ENCODE data around the gene MDH1B. TPM values are rescaled to one million over a fixed set of nuclear protein-coding genes. Genes with fewer than 3 reads are reported as not detected.

MDH1B gene
- total RNA-seq, 6 donors from 2014 or later = 0.43 to 12.7 (median 2.9) TPM

GRCh38 chr2:206739271-206739670 is 25.9 kb downstream of the MDH1B start:
- no peak overlapping the region for H3K27ac ChIP-seq
- DNase-seq (no peak), ATAC-seq (ENCODE audit: low FRiP score in 2 of 2) (no peak)
- no peaks in the 10 kb centered on the region for H3K27me3 ChIP-seq
- H3K9me3 ChIP-seq = no peaks in the 10 kb centered on the region
- H3K4me3 ChIP-seq = no peak overlapping the region
- WGBS, 2 donors = 71 to 77% methylated on average over 2 of the region's 2 CpGs
- no peaks in the 10 kb centered on the region for H3K4me1 ChIP-seq
- no peak for TF ChIP-seq POLR2A (IDR thresholded peaks at IDR 0.05)
- TF ChIP-seq EP300 (IDR thresholded peaks at IDR 0.05) = no peak
- no peak for TF ChIP-seq CTCF (IDR thresholded peaks at IDR 0.05)
- TF ChIP-seq POLR2AphosphoS5 (IDR thresholded peaks at IDR 0.05) = no peak
- no peaks in the 10 kb centered on the region for H3K36me3 ChIP-seq

- no peaks in the 10 kb centered on the region for H3K9me3 ChIP-seq
- 80 to 89% methylated on average over 5 of the region's 5 CpGs for WGBS, 2 donors
- H3K4me3 ChIP-seq = no peak overlapping the region
- TF ChIP-seq EP300 (IDR thresholded peaks at IDR 0.05) = no peak
- TF ChIP-seq POLR2AphosphoS5 (IDR thresholded peaks at IDR 0.05) = no peak
- no peak for TF ChIP-seq CTCF (IDR thresholded peaks at IDR 0.05)
- TF ChIP-seq POLR2A (IDR thresholded peaks at IDR 0.05) = no peak
- H3K27me3 ChIP-seq = no peaks in the 10 kb centered on the region
- no peaks in the 10 kb centered on the region for H3K4me1 ChIP-seq
- H3K27ac ChIP-seq = no peak overlapping the region
- no peaks in the 10 kb centered on the region for H3K36me3 ChIP-seq
- ATAC-seq (ENCODE audit: low FRiP score in 2 of 2) = no peak
- DNase-seq = no peak
These were observed 28.2 kb downstream of the MDH1B start for GRCh38 chr2:206736935-206737334.

- Histone ChIP-seq H3K27ac (no peak overlapping the region), H3K4me1 (no peaks in the 10 kb centered on the region), H3K4me3 (no peak overlapping the region), H3K9me3 (no peaks in the 10 kb centered on the region), H3K27me3 (no peaks in the 10 kb centered on the region), H3K36me3 (no peaks in the 10 kb centered on the region)
- 80 to 82% methylated on average over 2 of the region's 2 CpGs for WGBS, 2 donors
- ATAC-seq (ENCODE audit: low FRiP score in 2 of 2) (no peak), DNase-seq (no peak)
- no peak for TF ChIP-seq POLR2AphosphoS5 (IDR thresholded peaks at IDR 0.05)
- no peak for TF ChIP-seq EP300 (IDR thresholded peaks at IDR 0.05)
- TF ChIP-seq POLR2A (IDR thresholded peaks at IDR 0.05) = no peak
- TF ChIP-seq CTCF (IDR thresholded peaks at IDR 0.05) = no peak
These were observed 31.8 kb downstream of the MDH1B start for GRCh38 chr2:206733341-206733740.

GRCh38 chr2:206728277-206729199 is 36.6 kb downstream of the MDH1B start:
- no peaks in the 10 kb centered on the region for H3K4me1 ChIP-seq
- no peak overlapping the region for H3K27ac ChIP-seq
- 80 to 81% methylated on average over 7 of the region's 7 CpGs for WGBS, 2 donors
- no peak for TF ChIP-seq POLR2A (IDR thresholded peaks at IDR 0.05)
- TF ChIP-seq POLR2AphosphoS5 (IDR thresholded peaks at IDR 0.05) = no peak
- no peak for TF ChIP-seq CTCF (IDR thresholded peaks at IDR 0.05)
- TF ChIP-seq EP300 (IDR thresholded peaks at IDR 0.05) = no peak
- DNase-seq = no peak
- H3K27me3 ChIP-seq = no peaks in the 10 kb centered on the region
- ATAC-seq (ENCODE audit: low FRiP score in 2 of 2) = no peak
- H3K4me3 ChIP-seq = no peak overlapping the region
- H3K9me3 ChIP-seq = no peaks in the 10 kb centered on the region
- no peaks in the 10 kb centered on the region for H3K36me3 ChIP-seq

GRCh38 chr2:206727287-206727686 is 37.8 kb downstream of the MDH1B start:
- 78 to 91% methylated on average over 2 of the region's 2 CpGs for WGBS, 2 donors
- no peak for ATAC-seq (ENCODE audit: low FRiP score in 2 of 2)

More at GRCh38 chr2:206727287-206727686, 37.8 kb downstream of the MDH1B start:
- no peak overlapping the region for H3K4me3 ChIP-seq
- H3K27me3 ChIP-seq = no peaks in the 10 kb centered on the region
- H3K9me3 ChIP-seq = no peaks in the 10 kb centered on the region
- H3K27ac ChIP-seq = no peak overlapping the region
- no peaks in the 10 kb centered on the region for H3K4me1 ChIP-seq
- no peak for TF ChIP-seq CTCF (IDR thresholded peaks at IDR 0.05)
- no peaks in the 10 kb centered on the region for H3K36me3 ChIP-seq
- no peak for DNase-seq
